GM18505 (cell line): ENCODE measurements around the gene PIRT.
"Not testable (repeated sequence)": the region's sequence is repeated elsewhere in the genome, so short reads cannot be mapped to it uniquely, and the experiment has no call there.

Experiments used
- ATAC-seq: cut with Tn5 transposase; IDR thresholded peaks from one replicate; pipeline ENCODE4 v1.9.1; 2021; ENCODE audit not compliant: unreplicated experiment
- POLR2A ChIP-seq: IDR thresholded peaks from 4 replicates; pipeline ENCODE4 v1.6.1; 2011; ENCODE audit warnings: borderline replicate concordance; ENCODE audit not compliant: insufficient read depth, insufficient read length; ENCODE audit errors: extremely low read depth

The PIRT gene

DNA sequence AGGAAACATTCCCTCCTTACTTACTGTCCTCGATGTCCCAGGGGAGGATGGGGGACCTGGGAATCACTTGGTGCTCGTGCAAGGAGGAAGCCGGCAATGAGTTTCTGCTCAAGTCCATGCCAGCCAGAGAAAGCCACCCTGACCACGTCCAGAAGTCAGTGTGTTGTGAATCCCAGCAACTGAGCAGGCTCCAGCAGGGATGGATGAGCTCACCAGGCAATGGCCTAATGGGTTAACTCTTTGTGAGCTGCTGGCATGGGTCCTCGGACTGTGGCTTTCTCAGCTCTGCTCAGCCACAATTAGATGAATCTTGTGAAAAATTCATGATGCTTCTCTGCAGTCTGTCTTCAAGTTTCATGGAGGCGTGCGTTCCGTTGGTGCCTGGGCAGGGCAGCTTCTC lies at the start of gene PIRT:
PIRT (minus strand) TSS at position 167 of the 400 bp plus-strand sequence. CDS start 12,442 bp downstream, outside the sequence.
- ATAC-seq, result no peak
- no peak for TF ChIP-seq POLR2A

DNA sequence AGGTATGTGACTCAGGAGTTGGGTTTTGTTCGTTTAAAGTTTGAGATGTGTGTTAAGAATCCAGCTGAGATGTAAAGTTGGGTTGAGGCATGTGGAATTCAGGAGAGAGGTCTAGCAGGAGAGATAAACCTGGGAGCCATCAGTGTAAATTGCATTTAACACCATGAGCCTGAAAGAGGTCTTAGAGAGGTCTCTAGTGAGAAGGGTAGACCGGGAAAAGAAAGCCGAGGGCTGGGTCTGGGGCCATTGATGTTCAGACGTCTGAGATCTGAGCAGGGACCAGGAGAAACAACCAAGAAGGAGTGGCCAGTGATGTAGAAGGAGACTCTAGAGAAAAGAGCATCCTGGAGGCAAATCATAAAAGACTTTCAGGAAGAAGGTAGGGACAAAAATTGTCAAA lies 44.1 kb upstream of the PIRT start:
- no peak for TF ChIP-seq POLR2A
- no peak for ATAC-seq

DNA sequence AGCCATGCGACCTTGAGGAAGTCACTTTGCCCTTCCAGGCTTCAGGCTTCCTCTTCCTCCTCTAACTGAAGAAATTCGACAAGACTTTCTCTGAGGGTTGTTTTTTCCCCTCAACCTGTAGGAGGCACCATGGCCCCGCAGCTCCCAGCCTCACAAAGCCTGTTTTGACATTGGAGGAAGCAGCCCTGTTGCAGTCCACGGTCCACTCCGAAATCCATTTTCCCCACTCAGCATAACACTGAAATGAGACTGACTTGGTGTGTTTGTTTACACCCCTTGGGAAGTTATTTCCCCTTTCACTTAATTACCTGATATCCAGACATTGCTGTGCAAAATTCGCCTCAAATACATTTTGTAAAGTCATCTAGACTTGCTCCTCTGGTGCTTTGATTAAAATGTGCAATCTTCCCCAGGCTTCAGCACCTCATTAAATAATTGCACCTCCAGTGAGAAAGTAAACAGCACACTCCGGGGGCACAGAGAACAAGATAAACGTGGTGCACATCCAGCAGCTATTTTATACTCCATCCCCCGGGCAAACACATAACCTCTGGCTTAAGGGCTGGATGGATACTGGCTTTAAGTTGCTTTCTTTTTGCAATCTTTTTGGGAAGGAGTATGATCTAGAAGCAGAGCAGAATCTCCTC lies 41.4 kb upstream of the PIRT start:
- no peak for ATAC-seq
- no peak for TF ChIP-seq POLR2A

DNA sequence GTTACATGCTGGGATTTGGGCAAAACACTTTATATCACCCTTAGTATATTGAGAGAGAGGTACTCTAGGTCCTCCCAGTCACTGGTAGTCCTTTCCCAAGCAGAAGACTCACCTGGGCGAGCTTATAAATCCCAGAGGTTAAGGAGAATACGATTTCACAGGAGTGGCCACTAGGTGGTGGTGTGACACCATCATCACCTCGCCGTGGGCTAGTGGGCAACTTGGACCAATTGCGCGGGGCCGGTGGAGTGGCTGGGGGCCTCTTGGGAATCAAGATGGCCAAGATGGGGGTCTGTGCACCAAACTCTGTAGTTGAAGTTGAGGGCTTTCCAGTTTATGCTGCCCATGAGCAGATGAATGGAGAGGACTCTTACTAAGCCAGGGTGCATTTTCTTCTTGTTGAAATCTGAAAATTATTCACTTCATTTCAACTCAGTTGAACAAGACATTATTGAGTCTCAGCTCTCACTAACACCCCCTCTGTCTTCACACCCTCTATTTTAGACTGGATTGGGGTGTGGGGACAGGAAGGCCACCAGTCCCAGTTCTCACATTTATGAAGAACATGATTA lies 38.2 kb upstream of the PIRT start:
- ATAC-seq, result no peak
- TF ChIP-seq POLR2A, result no peak

DNA sequence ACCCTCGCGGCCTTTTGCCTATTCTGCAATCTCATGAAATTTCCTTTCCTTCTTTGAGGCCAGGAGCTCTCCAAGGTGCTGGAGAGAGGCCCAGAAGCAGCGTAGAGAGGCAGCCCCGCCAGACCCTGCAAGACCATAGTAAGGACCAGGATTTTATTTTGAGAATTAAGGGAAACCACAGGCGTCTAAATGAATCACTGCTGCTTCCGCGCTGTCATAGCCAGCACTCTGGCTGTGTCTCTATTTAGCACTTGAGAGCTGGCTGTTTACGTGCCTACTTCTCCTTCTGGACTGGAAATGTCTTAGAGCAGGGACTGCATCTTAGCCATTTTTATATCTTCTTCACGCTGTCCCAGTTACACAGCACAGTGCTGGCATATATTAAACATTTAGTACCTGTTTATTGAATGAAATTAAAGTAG lies 37.6 kb upstream of the PIRT start:
- TF ChIP-seq POLR2A, result no peak
- no peak for ATAC-seq

DNA sequence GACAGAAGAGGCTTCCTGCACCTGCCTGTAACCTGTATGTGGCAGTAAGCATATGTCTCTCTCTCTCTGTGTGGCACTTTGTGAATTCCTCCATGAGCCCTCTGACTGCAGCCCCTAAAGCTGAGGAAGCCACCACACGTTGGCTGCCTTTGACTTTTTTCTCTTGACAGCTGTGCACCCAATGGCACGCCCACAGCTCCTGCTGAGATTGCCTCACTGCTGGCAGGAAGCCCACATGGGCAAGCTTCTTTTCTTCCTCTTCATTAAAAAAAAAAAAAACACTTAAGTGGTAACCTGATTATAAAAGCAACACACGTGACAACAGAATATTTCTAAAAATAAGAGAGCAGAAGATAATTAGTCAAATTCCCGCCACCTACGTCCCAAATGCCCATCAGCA lies 34.0 kb upstream of the PIRT start:
- ATAC-seq, result no peak
- TF ChIP-seq POLR2A, result no peak

DNA sequence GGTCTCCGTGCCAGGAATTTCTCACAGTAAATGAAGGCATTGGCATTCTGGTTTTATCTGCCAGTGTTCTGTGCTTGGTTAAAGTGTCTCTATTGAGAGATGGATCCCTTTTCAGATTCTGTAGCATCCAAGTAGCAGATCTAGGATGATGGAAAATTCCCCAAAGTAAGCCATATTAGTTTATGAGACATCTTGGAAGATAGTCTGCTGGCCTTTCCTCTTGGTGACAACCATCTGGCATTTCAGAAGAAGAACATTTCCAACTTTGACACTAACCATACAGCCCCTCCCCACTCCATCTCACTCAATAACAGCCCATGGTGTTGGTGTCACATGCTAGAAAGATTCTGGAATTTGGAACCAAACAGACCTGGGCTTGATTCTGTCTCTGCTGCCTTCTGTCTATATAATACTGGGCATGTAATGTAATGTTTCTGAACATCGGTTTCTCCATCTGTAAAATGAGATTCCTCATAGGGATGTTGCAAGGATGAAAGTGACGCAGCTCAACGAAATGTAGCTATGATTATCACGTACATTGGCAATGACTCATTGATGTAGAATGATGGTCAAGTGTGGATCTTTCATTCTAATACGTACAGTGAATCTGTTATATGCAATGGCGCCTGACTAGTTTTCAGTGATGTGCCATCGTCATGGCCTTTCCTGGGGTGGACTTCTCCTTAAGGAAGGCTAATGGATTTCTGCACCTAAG lies 32.6 kb upstream of the PIRT start:
- ATAC-seq, result no peak
- no peak for TF ChIP-seq POLR2A

DNA sequence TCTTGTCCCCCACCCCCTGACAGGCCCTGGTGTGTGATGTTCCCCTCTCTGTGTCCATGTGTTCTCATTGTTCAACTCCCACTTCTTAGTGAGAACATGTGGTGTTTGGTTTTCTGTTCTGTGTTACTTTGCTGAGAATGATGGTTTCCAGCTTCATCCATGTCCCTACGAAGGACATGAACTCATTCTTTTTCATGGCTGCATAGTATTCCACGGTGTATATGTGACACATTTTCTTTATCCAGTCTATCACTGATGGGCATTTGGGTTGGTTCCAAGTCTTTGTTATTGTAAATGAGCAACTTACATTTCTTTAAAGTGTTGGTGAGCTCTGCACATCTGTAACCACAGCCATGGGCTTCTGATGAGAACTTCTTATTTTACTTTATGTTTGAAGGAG lies 30.9 kb upstream of the PIRT start:
- ATAC-seq, result not testable (repeated sequence)

DNA sequence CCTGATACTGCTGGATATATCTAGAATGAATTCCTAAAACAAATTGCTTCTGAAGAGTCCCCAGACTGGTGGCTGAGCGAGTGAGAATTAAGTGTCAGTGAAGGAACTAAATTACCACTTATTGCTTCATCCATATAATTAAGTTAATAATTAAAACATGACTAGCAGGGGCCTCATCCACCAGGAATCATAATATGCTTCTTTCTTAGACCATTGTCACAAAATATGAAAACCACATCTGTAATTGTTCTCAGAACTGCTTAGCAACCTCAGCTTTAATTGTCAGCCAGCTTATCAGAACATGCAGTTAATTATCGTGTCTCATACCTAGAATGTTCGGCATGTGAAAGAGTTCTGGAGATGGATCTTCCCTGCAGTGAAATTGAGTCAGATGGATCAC lies 21.2 kb upstream of the PIRT start:
- ATAC-seq, result no peak
- no peak for TF ChIP-seq POLR2A

DNA sequence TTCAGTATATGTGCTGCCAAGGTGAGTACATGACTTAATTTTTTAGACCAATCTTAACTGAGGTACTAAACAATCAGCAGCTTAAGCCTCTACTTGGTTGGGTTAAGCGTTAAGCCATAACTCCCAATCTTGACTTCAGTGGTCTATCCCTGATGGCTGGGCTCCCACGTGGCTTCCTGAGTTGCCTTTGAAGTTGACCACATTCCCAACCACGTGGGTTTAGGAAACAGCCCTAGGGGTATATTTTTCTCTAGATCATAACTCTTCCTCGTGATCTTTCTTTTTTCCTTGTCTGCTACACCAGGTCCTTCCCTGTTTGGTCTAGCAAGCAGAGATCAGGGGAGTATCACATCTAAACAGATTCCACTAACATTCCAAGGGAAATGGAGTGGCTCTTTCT lies 20.1 kb upstream of the PIRT start:
- no peak for ATAC-seq
- no peak for TF ChIP-seq POLR2A

DNA sequence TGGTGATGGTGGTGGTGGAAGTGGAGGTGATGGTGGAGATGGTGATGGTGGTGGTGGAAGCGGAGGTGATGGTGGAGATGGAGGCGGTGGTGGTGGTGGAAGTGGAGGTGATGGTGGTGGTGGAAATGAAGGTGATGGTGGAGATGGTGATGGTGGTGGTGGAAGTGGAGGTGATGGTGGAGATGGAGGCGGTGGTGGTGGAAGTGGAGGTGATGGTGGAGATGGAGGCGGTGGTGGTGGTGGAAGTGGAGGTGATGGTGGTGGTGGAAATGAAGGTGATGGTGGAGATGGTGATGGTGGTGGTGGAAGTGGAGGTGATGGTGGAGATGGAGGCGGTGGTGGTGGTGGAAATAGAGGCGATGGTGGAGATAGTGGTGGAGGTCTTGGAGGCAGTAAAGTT lies 8.7 kb upstream of the PIRT start:
- not testable (repeated sequence) for ATAC-seq

DNA sequence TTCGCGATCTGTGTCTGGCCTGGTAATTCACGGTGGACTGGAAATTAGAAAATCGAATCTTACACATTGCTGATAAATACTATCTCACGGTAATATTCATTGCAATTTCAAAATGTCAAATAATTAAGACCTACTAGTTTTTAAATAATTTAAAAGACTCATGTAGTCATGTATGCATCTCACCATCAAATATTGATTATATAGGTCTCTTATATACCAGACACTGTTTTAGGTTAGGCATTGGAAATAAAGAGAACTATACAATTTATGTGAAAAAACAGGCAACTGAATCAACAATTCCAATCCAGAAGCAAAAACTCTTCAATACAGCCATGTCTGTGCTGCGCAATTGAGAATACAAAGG lies 7.5 kb upstream of the PIRT start:
- ATAC-seq, result no peak
- TF ChIP-seq POLR2A, result no peak

DNA sequence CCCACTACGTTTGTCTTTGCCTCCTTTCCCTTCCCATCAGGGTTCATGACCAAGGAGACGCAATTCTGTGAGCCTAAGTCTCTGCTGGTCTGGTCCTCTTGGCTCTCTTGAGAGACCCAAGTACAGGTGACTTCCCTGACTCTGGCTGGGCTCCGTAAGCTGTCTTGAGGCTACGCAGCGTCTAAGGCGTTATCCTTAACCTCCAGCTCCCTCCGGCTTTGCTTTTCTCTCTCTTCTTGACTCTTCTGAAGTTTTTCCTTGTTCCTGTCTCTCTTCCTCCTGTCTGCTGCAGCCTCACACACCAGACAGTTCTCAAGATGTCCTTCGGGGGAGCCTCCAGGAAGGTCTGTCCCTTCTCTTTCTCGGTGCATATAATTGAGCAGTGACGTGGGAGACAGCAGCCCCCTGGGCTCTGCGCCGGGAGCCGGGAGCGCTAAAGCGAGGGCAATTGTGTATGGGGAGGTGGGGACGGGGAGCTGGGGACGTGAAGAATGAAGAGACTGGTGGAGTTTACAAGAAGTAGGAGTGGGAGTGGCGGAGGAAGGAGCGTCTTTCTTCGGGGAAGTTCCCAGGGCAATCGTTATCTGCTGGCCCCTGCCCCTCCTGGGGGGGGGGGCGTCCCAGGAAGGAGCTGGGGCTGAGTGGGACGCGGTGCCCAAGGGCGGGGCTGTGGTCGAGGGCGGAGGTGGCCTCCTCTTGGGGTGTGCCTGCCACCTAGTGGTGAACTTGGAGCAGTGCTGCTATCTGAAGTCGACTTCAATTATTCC lies 6.9 kb upstream of the PIRT start:
- TF ChIP-seq POLR2A, result no peak
- peak; percentile 84 for ATAC-seq

DNA sequence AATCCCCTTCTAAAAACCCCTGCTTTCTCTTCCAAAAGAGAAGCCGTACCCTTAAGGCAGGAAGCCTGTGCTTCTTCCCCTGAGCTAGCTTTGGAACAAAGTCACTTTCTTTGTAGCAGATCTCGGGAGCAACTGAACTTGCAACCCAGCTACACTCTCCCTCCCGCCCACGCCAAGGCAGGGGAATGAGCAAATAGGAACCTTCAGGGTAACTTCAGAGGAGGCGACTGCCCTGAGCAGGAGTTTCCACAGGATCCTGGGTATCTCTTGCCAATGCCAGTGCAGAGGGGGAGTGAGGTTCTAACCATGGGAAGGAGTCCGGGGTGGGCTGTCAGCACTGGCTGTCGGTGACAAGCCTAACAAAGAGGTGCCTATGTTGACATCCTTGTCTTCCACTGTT lies 5.9 kb upstream of the PIRT start:
- ATAC-seq, result no peak
- TF ChIP-seq POLR2A, result no peak
